Stomach (tissue), 4 donors: ENCODE data around the gene NTN1.

Experiments
- CTCF ChIP-seq, 7 experiments: fragments of 450-650 bp in 4 of 7; fragments of 200-600 bp in 3 of 7; sonication (generic) in 3 of 7; IDR thresholded peaks; one replicate each; pipeline ENCODE4 v1.5.1; 2016 to 2019; ENCODE audit warnings: antibody characterized with exemption in 7 of 7, control low read depth in 2 of 7, mild to moderate bottlenecking in 1 of 7
- EP300 ChIP-seq: sonication (generic); formaldehyde crosslinking; IDR thresholded peaks from one replicate; pipeline ENCODE4 v1.6.1; 2017; ENCODE audit warnings: antibody characterized with exemption
- POLR2A ChIP-seq, 4 donors: fragments of 450-650 bp; IDR thresholded peaks; one replicate each; pipeline ENCODE4 v1.6.1; 2016; ENCODE audit warnings: antibody characterized with exemption in 4 of 4, control low read depth in 2 of 4, mild to moderate bottlenecking in 1 of 4, moderate library complexity in 1 of 4
- POLR2AphosphoS5 ChIP-seq, 3 donors: sonication (generic); formaldehyde crosslinking; IDR thresholded peaks; one replicate each; pipeline ENCODE4 v1.6.1; 2016; ENCODE audit warnings: antibody characterized with exemption in 3 of 3

DNA sequence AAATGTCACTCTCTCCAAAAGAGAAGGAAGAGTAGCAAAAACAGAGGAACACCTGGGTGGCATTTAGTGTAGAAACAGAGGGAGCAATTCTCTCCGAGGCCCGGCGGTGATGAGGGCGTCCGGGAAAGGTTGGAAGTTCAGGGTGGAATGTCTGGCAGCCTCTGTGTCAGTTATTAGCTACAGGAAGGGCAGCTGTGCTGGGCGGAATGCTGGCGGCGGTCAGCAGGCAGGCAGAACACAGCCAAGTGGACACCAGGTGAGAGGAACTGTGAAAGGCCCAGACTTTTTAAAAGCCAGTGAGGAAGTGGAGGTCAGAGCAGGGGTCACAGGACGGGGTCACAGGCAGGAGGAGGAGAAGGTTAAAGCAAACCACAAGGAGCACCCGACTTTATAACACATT is 238.1 kb downstream of the NTN1 start:
- no peak for TF ChIP-seq POLR2A (IDR thresholded peaks at IDR 0.05)
- no peak for TF ChIP-seq EP300
- no peak for TF ChIP-seq POLR2AphosphoS5 (IDR thresholded peaks at IDR 0.05)
- TF ChIP-seq CTCF (IDR thresholded peaks at IDR 0.05): no peak
